Dermis blood vessel endothelial cell (primary cell): ENCODE results near the gene VPS54. TPM values are rescaled to one million over a fixed set of nuclear protein-coding genes. Genes with fewer than 3 reads are reported as not detected.
A peak's percentile ranks its signal among the peaks of the same experiment; 100 is the strongest.
"Not testable (repeated sequence)": the region's sequence is repeated elsewhere in the genome, so short reads cannot be mapped to it uniquely, and the experiment has no call there.

Source experiments
- DNase-seq: peaks from one replicate; pipeline ENCODE4 v3.0.0; 2010
- total RNA-seq: library from RNA; depleted of rRNA; stranded (reverse); fragments of >200 nt; gene quantifications from 2 replicates; pipeline ENCODE4 v1.2.3, GENCODE V29; 2014

Gene VPS54
- total RNA-seq, 1 donor from 2014 or later, result 24.0 TPM

- DNase-seq, result peak; percentile 54
Observed at GRCh38 chr2:63992061-63992685, 27.1 kb downstream of the VPS54 start.

- DNase-seq, result not testable (repeated sequence)
Observed at GRCh38 chr2:63991173-63991999, 27.8 kb downstream of the VPS54 start.

GRCh38 chr2:63990072-63990471, 29.2 kb downstream of the VPS54 start:
- DNase-seq, result no peak

GRCh38 chr2:63988842-63989436, 30.3 kb downstream of the VPS54 start:
- not testable (repeated sequence) for DNase-seq

- peak; percentile 1 for DNase-seq
Observed at GRCh38 chr2:63984606-63985359, 34.4 kb downstream of the VPS54 start.

GRCh38 chr2:63983986-63984605, 35.1 kb downstream of the VPS54 start:
- DNase-seq, result peak; percentile 2

GRCh38 chr2:63982335-63982734, 36.9 kb downstream of the VPS54 start:
- no peak for DNase-seq

- DNase-seq, result no peak
Observed at GRCh38 chr2:63981702-63982103, 37.5 kb downstream of the VPS54 start.

- DNase-seq, result no peak
Observed at GRCh38 chr2:63980794-63981193, 38.4 kb downstream of the VPS54 start.

- no peak for DNase-seq
Observed at GRCh38 chr2:63977904-63978303, 41.3 kb downstream of the VPS54 start.

GRCh38 chr2:63976125-63976510, 43.1 kb downstream of the VPS54 start:
- no peak for DNase-seq

GRCh38 chr2:63975437-63976124, 43.6 kb downstream of the VPS54 start:
- DNase-seq, result no peak

- not testable (repeated sequence) for DNase-seq
Observed at GRCh38 chr2:63975036-63975435, 44.2 kb downstream of the VPS54 start.

GRCh38 chr2:63962186-63962585, 57.0 kb downstream of the VPS54 start:
- no peak for DNase-seq

GRCh38 chr2:63950414-63950813, 68.8 kb downstream of the VPS54 start:
- DNase-seq, result peak; percentile 24

GRCh38 chr2:63942788-63943187, 76.4 kb downstream of the VPS54 start:
- DNase-seq, result no peak

GRCh38 chr2:63932104-63932503, 87.1 kb downstream of the VPS54 start:
- DNase-seq, result not testable (repeated sequence)

- no peak for DNase-seq
Observed at GRCh38 chr2:63926815-63927214, 92.4 kb downstream of the VPS54 start.

- no peak for DNase-seq
Observed at GRCh38 chr2:63914311-63914710, 104.9 kb downstream of the VPS54 start.

GRCh38 chr2:63903003-63903402, 116.2 kb downstream of the VPS54 start:
- DNase-seq, result peak; percentile 8

GRCh38 chr2:63902149-63902548, 117.1 kb downstream of the VPS54 start:
- no peak for DNase-seq

GRCh38 chr2:63899639-63900038, 119.6 kb downstream of the VPS54 start:
- no peak for DNase-seq
